GM15510 (cell line): ENCODE results near the gene EVI2B.

ENCODE experiments used
- POLR2A ChIP-seq: IDR thresholded peaks from 3 replicates; pipeline ENCODE4 v1.6.1; 2011; ENCODE audit warnings: borderline replicate concordance; ENCODE audit not compliant: insufficient read length; ENCODE audit errors: extremely low read depth

The EVI2B gene

GRCh38 chr17:31254654-31255053, 59.2 kb downstream of the EVI2B start:
- no peak for TF ChIP-seq POLR2A
